ENCODE data around the gene IST1.

The IST1 gene

GRCh38 chr16:71870818-71871217 is 24.5 kb upstream of the IST1 start:
- H3K4me1 Mint-ChIP-seq, result no peaks in the 10 kb centered on the region
- peaks cover 42% of the 10 kb centered on the region for H3K36me3 Mint-ChIP-seq (ENCODE audit: low read depth)
- no peaks in the 10 kb centered on the region for H3K9me3 Mint-ChIP-seq
- no peak overlapping the region for H3K27ac Mint-ChIP-seq
- no peaks in the 10 kb centered on the region for H3K27me3 Mint-ChIP-seq (ENCODE audit: low read depth)
- H3K4me3 Mint-ChIP-seq, result no peak overlapping the region
- no peak for TF ChIP-seq CTCF (IDR thresholded peaks at IDR 0.05; ENCODE audit: unreplicated experiment in 3 of 3)

GRCh38 chr16:71873199-71873598 is 22.1 kb upstream of the IST1 start:
- peaks cover 34% of the 10 kb centered on the region for H3K36me3 Mint-ChIP-seq (ENCODE audit: low read depth)
- H3K27ac Mint-ChIP-seq, result no peak overlapping the region
- H3K27me3 Mint-ChIP-seq (ENCODE audit: low read depth), result no peaks in the 10 kb centered on the region
- no peaks in the 10 kb centered on the region for H3K9me3 Mint-ChIP-seq
- H3K4me3 Mint-ChIP-seq, result no peak overlapping the region
- no peaks in the 10 kb centered on the region for H3K4me1 Mint-ChIP-seq
- no peak for TF ChIP-seq CTCF (IDR thresholded peaks at IDR 0.05; ENCODE audit: unreplicated experiment in 3 of 3)

GRCh38 chr16:71878911-71879310 is 16.4 kb upstream of the IST1 start:
- no peak overlapping the region for H3K27ac Mint-ChIP-seq
- no peaks in the 10 kb centered on the region for H3K27me3 Mint-ChIP-seq (ENCODE audit: low read depth)
- peaks cover 38% of the 10 kb centered on the region for H3K36me3 Mint-ChIP-seq (ENCODE audit: low read depth)
- H3K9me3 Mint-ChIP-seq, result no peaks in the 10 kb centered on the region
- no peak overlapping the region for H3K4me3 Mint-ChIP-seq
- no peak for TF ChIP-seq CTCF (IDR thresholded peaks at IDR 0.05; ENCODE audit: unreplicated experiment in 3 of 3)
- H3K4me1 Mint-ChIP-seq, result peaks cover 18% of the 10 kb centered on the region

- no peak overlapping the region for H3K27ac Mint-ChIP-seq
- H3K4me3 Mint-ChIP-seq, result peak overlapping the region in 2 of 3 experiments; percentile 12 to 36
- TF ChIP-seq CTCF (IDR thresholded peaks at IDR 0.05; ENCODE audit: unreplicated experiment in 3 of 3), result no peak
Observed at GRCh38 chr16:71880176-71880575, 15.2 kb upstream of the IST1 start.

GRCh38 chr16:71882505-71883167 is 12.7 kb upstream of the IST1 start:
- Mint-ChIP-seq H3K4me1 (peaks cover 18% of the 10 kb centered on the region), H3K27ac (peak overlapping the region; percentile 86 to 93 (median 89)), H3K36me3 (ENCODE audit: low read depth) (peaks cover 24% of the 10 kb centered on the region), H3K9me3 (no peaks in the 10 kb centered on the region), H3K4me3 (peak overlapping the region; percentile 84 to 92 (median 89)), H3K27me3 (ENCODE audit: low read depth) (no peaks in the 10 kb centered on the region)
- TF ChIP-seq CTCF (IDR thresholded peaks at IDR 0.05; ENCODE audit: unreplicated experiment in 3 of 3), result peak; percentile 88

More at GRCh38 chr16:71880176-71880575, 15.2 kb upstream of the IST1 start:
- H3K4me1 Mint-ChIP-seq, result peaks cover 18% of the 10 kb centered on the region
- no peaks in the 10 kb centered on the region for H3K27me3 Mint-ChIP-seq (ENCODE audit: low read depth)
- no peaks in the 10 kb centered on the region for H3K9me3 Mint-ChIP-seq
- H3K36me3 Mint-ChIP-seq (ENCODE audit: low read depth), result peaks cover 38% of the 10 kb centered on the region
